Mesendoderm (in vitro differentiated cells): ENCODE results near the gene GRIK1.

Experiments used
- DNase-seq: peaks from one replicate; pipeline ENCODE4 v3.0.0; 2013
- H2AK5ac ChIP-seq: 2 replicates; pipeline ENCODE4 v1.6.1; 2013; ENCODE audit warnings: low read length, inconsistent platforms
- H2BK120ac ChIP-seq: 2 replicates; pipeline ENCODE4 v1.6.1; 2013; ENCODE audit warnings: low read depth, mild to moderate bottlenecking, low read length, moderate library complexity, mixed read lengths
- H2BK15ac ChIP-seq: replicated peaks from 2 replicates; pipeline ENCODE4 v1.6.1; 2013; ENCODE audit warnings: low read depth, mild to moderate bottlenecking, moderate library complexity
- H2BK5ac ChIP-seq: 2 replicates; pipeline ENCODE4 v1.6.1; 2013; ENCODE audit warnings: low read length, inconsistent platforms
- H3K18ac ChIP-seq: 2 replicates; pipeline ENCODE4 v1.6.1; 2013; ENCODE audit warnings: mild to moderate bottlenecking, low read length, mixed read lengths
- H3K23ac ChIP-seq: one replicate; pipeline ENCODE4 v1.6.1; 2013; ENCODE audit warnings: low read length
- H3K27ac ChIP-seq: 2 replicates; pipeline ENCODE4 v1.5.1; 2013; ENCODE audit warnings: low read depth, mild to moderate bottlenecking, inconsistent platforms, low read length, moderate library complexity
- H3K27me3 ChIP-seq: 2 replicates; pipeline ENCODE4 v1.6.1; 2013; ENCODE audit warnings: low read length, control low read depth, mild to moderate bottlenecking, inconsistent platforms; ENCODE audit not compliant: insufficient read depth, poor library complexity
- H3K36me3 ChIP-seq: 2 replicates; pipeline ENCODE4 v1.6.1; 2013; ENCODE audit warnings: low read length, inconsistent platforms; ENCODE audit not compliant: control insufficient read depth, insufficient read depth
- H3K4ac ChIP-seq: one replicate; pipeline ENCODE4 v1.6.1; 2013; ENCODE audit warnings: low read depth, mild to moderate bottlenecking, low read length, moderate library complexity
- H3K4me1 ChIP-seq: 2 replicates; pipeline ENCODE4 v1.6.1; 2013; ENCODE audit warnings: low read depth, low read length, inconsistent platforms; ENCODE audit not compliant: control insufficient read depth
- H3K4me2 ChIP-seq: 2 replicates; pipeline ENCODE4 v1.6.1; 2013; ENCODE audit warnings: low read length
- H3K4me3 ChIP-seq: 2 replicates; pipeline ENCODE4 v1.5.1; 2013; ENCODE audit warnings: mild to moderate bottlenecking, low read length
- H3K56ac ChIP-seq: one replicate; pipeline ENCODE4 v1.6.1; 2013; ENCODE audit warnings: low read length
- H3K79me1 ChIP-seq: 2 replicates; pipeline ENCODE4 v1.6.1; 2013; ENCODE audit warnings: low read length, inconsistent platforms
- H3K79me2 ChIP-seq: 2 replicates; pipeline ENCODE4 v1.6.1; 2013; ENCODE audit warnings: mild to moderate bottlenecking, low read length; ENCODE audit not compliant: control insufficient read depth, insufficient read depth
- H3K9ac ChIP-seq: 2 replicates; pipeline ENCODE4 v1.6.1; 2013; ENCODE audit warnings: low read length, inconsistent platforms
- H4K5ac ChIP-seq: one replicate; pipeline ENCODE4 v1.6.1; 2013; ENCODE audit warnings: low read length
- H4K8ac ChIP-seq: one replicate; pipeline ENCODE4 v1.6.1; 2013; ENCODE audit warnings: low read depth, mild to moderate bottlenecking, control low read depth, low read length, moderate library complexity
- WGBS: extraction: QIAGEN DNeasy Blood & Tissue Kit; methylation state at CpG from one replicate; pipeline ENCODE4 v1.1.7; 2013; ENCODE audit warnings: low lambda C conversion rate, missing lambda C conversion rate; ENCODE audit not compliant: insufficient coverage; ENCODE audit errors: extremely low coverage; 5-methylcytosine and 5-hydroxymethylcytosine counted together

The GRIK1 gene

GRCh38 chr21:29634418-29634817 is 305.4 kb downstream of the GRIK1 start:
- Histone ChIP-seq H4K5ac (no peak overlapping the region), H3K4me2 (no peak overlapping the region), H3K4me1 (no peaks in the 10 kb centered on the region), H3K27ac (no peak overlapping the region), H3K4ac (no peak overlapping the region), H2BK15ac (no peak overlapping the region), H3K18ac (no peak overlapping the region), H4K8ac (no peak overlapping the region), H3K23ac (no peak overlapping the region), H3K9ac (no peak overlapping the region), H3K79me1 (no peaks in the 10 kb centered on the region), H2BK120ac (no peak overlapping the region), H3K4me3 (no peak overlapping the region), H2BK5ac (no peak overlapping the region), H3K56ac (no peak overlapping the region), H3K36me3 (no peaks in the 10 kb centered on the region), H3K27me3 (no peaks in the 10 kb centered on the region), H3K79me2 (no peaks in the 10 kb centered on the region), H2AK5ac (no peak overlapping the region)
- no peak for DNase-seq
- no CpG with 5 or more reads among the region's 4 CpGs for WGBS

- no peak overlapping the region for H4K5ac ChIP-seq
- H4K8ac ChIP-seq: no peak overlapping the region
- H3K79me1 ChIP-seq: no peaks in the 10 kb centered on the region
- H2BK15ac ChIP-seq: no peak overlapping the region
- H3K4me2 ChIP-seq: no peak overlapping the region
- no peak overlapping the region for H3K4ac ChIP-seq
- H2AK5ac ChIP-seq: no peak overlapping the region
- H3K9ac ChIP-seq: no peak overlapping the region
- no CpG with 5 or more reads among the region's 2 CpGs for WGBS
- no peaks in the 10 kb centered on the region for H3K79me2 ChIP-seq
- H3K4me1 ChIP-seq: no peaks in the 10 kb centered on the region
- H3K18ac ChIP-seq: no peak overlapping the region
- H3K4me3 ChIP-seq: no peak overlapping the region
- no peak overlapping the region for H3K27ac ChIP-seq
- H3K36me3 ChIP-seq: no peaks in the 10 kb centered on the region
- no peak overlapping the region for H3K23ac ChIP-seq
- H2BK120ac ChIP-seq: no peak overlapping the region
- no peak overlapping the region for H3K56ac ChIP-seq
- no peaks in the 10 kb centered on the region for H3K27me3 ChIP-seq
- DNase-seq: no peak
- no peak overlapping the region for H2BK5ac ChIP-seq
Measured at GRCh38 chr21:29633756-29634155, 306.0 kb downstream of the GRIK1 start.

- Histone ChIP-seq H3K27me3 (no peaks in the 10 kb centered on the region), H3K4me2 (no peak overlapping the region), H3K4me3 (no peak overlapping the region), H2BK120ac (no peak overlapping the region), H3K4me1 (no peaks in the 10 kb centered on the region), H2BK15ac (no peak overlapping the region), H3K18ac (no peak overlapping the region), H3K79me2 (no peaks in the 10 kb centered on the region), H3K27ac (no peak overlapping the region), H3K79me1 (no peaks in the 10 kb centered on the region), H3K23ac (no peak overlapping the region), H3K9ac (no peak overlapping the region), H2AK5ac (no peak overlapping the region), H4K5ac (no peak overlapping the region), H3K4ac (no peak overlapping the region), H4K8ac (no peak overlapping the region), H2BK5ac (no peak overlapping the region), H3K56ac (no peak overlapping the region), H3K36me3 (no peaks in the 10 kb centered on the region)
- DNase-seq: no peak
- no CpG with 5 or more reads among the region's 3 CpGs for WGBS
Measured at GRCh38 chr21:29630441-29630840, 309.4 kb downstream of the GRIK1 start.

DNA sequence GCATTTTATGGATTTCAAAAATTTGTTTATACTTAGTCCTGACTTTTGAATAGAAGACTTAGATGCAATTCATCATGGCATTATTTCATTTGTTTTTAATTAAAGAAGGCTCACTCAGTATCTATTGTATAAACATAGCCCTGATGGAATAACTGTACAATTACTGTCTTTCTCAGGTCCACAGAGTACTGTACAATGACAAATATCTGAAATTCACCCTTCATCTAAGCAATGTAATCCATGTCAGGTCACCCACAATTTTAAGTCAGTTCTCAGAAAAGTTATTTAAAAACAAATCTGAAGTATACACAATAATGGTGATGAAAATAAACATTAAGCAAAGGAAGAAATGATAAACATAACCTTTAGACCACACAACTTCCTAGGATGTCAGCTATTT is 311.9 kb downstream of the GRIK1 start:
- H3K36me3 ChIP-seq: no peaks in the 10 kb centered on the region
- H2BK15ac ChIP-seq: no peak overlapping the region
- H4K5ac ChIP-seq: no peak overlapping the region
- H3K9ac ChIP-seq: no peak overlapping the region
- no peak overlapping the region for H3K56ac ChIP-seq
- H2BK120ac ChIP-seq: no peak overlapping the region
- H2AK5ac ChIP-seq: no peak overlapping the region
- H3K79me1 ChIP-seq: no peaks in the 10 kb centered on the region
- DNase-seq: no peak
- H3K4me2 ChIP-seq: no peak overlapping the region
- no peak overlapping the region for H3K4ac ChIP-seq
- no peak overlapping the region for H4K8ac ChIP-seq
- H3K79me2 ChIP-seq: no peaks in the 10 kb centered on the region
- H3K23ac ChIP-seq: no peak overlapping the region
- no peaks in the 10 kb centered on the region for H3K4me1 ChIP-seq
- H3K4me3 ChIP-seq: no peak overlapping the region
- H3K27me3 ChIP-seq: no peaks in the 10 kb centered on the region
- H3K27ac ChIP-seq: no peak overlapping the region
- no peak overlapping the region for H3K18ac ChIP-seq
- H2BK5ac ChIP-seq: no peak overlapping the region

DNA sequence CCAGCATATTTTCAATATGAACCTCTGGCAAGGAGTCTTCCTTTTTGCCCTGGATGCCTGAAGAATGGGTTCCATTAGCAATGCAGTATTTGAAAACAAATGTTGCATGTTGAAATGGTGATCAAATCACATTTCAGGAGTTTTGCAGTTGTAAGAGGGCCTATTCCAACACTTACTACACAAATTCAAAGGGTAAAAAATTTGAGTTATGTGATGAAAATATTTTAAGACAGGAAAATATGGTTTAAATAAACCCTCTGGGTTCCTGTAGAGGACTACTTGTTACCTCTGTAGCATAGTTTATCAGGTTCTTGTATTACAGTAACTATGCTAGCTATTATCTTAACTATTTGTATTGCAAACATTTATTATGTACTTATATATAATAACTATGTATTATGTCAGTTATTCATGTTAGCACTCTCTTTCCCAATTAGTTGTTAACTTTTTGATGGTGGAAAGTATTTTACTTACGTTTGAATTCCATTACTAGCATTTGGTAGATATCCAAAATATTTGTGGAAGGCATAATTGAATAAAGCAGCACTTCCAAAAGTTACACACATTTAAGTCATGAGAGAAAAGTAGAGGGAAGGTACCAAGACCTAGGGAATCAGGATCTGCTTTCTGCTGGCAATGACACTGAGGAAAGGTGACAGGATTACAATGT is 312.9 kb downstream of the GRIK1 start:
- DNase-seq: no peak
- Histone ChIP-seq H2AK5ac (no peak overlapping the region), H2BK120ac (no peak overlapping the region), H3K18ac (no peak overlapping the region), H2BK5ac (no peak overlapping the region), H3K79me1 (no peaks in the 10 kb centered on the region), H3K9ac (no peak overlapping the region), H3K27me3 (no peaks in the 10 kb centered on the region), H3K4me3 (no peak overlapping the region), H4K8ac (no peak overlapping the region), H3K4me2 (no peak overlapping the region), H3K27ac (no peak overlapping the region), H3K79me2 (no peaks in the 10 kb centered on the region), H3K36me3 (no peaks in the 10 kb centered on the region), H3K23ac (no peak overlapping the region), H3K4me1 (no peaks in the 10 kb centered on the region), H3K4ac (no peak overlapping the region), H2BK15ac (no peak overlapping the region), H3K56ac (no peak overlapping the region), H4K5ac (no peak overlapping the region)
- no CpG with 5 or more reads among the region's 1 CpG for WGBS

- no CpG with 5 or more reads among the region's 3 CpGs for WGBS
- Histone ChIP-seq H4K8ac (no peak overlapping the region), H2BK120ac (no peak overlapping the region), H3K27me3 (no peaks in the 10 kb centered on the region), H4K5ac (no peak overlapping the region), H3K79me1 (no peaks in the 10 kb centered on the region), H3K36me3 (no peaks in the 10 kb centered on the region), H3K56ac (no peak overlapping the region), H2BK15ac (no peak overlapping the region), H2AK5ac (no peak overlapping the region), H3K4ac (no peak overlapping the region), H3K18ac (no peak overlapping the region), H3K4me3 (no peak overlapping the region), H3K9ac (no peak overlapping the region), H3K4me2 (no peak overlapping the region), H3K4me1 (no peaks in the 10 kb centered on the region), H3K23ac (no peak overlapping the region), H2BK5ac (no peak overlapping the region), H3K27ac (no peak overlapping the region), H3K79me2 (no peaks in the 10 kb centered on the region)
- DNase-seq: no peak
Measured at GRCh38 chr21:29625990-29626389, 313.8 kb downstream of the GRIK1 start.
